Tibial nerve (tissue), 4 donors: ENCODE measurements around the gene PPP1R16B.

ENCODE experiments used
- EP300 ChIP-seq, 2 donors: sonication (generic); formaldehyde crosslinking; IDR thresholded peaks; one replicate each; pipeline ENCODE4 v1.6.1; 2017; ENCODE audit warnings: antibody characterized with exemption in 2 of 2, mild to moderate bottlenecking in 1 of 2
- POLR2A ChIP-seq, 2 donors: fragments of 450-650 bp; IDR thresholded peaks; one replicate each; pipeline ENCODE4 v1.6.1; 2017; ENCODE audit warnings: antibody characterized with exemption in 2 of 2, mild to moderate bottlenecking in 2 of 2, moderate library complexity in 2 of 2
- TF ChIP-seq, protein P1 (sequence below), 5 experiments: fragments of 200-600 bp in 3 of 5; fragments of 450-650 bp in 2 of 5; sonication (generic) in 3 of 5; IDR thresholded peaks; one replicate each; pipeline ENCODE4 v1.5.1; 2016 to 2019; ENCODE audit warnings: antibody characterized with exemption in 5 of 5, mild to moderate bottlenecking in 3 of 5, moderate library complexity in 2 of 5

DNA sequence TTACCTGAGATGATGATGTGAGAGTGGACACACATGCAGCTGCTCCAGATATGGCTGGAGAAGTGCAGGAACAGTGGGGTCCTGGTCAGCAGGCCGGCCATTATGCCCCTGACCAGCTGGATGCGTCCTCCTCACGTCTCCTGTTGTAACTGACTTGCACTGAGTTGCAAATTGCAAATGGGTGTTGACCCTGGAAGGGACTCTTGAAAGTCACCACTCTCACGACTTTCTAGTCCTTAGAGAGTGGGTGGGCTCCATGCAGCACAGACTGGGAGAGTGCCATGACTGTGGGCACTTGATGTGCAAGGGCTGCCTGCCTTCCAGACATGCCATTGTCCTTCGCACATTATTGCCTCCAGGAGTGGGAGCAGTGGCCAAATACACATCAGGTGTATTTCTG, 131.5 kb downstream of the PPP1R16B start:
- TF ChIP-seq EP300 (IDR thresholded peaks at IDR 0.05), result no peak
- TF ChIP-seq, protein P1, sequence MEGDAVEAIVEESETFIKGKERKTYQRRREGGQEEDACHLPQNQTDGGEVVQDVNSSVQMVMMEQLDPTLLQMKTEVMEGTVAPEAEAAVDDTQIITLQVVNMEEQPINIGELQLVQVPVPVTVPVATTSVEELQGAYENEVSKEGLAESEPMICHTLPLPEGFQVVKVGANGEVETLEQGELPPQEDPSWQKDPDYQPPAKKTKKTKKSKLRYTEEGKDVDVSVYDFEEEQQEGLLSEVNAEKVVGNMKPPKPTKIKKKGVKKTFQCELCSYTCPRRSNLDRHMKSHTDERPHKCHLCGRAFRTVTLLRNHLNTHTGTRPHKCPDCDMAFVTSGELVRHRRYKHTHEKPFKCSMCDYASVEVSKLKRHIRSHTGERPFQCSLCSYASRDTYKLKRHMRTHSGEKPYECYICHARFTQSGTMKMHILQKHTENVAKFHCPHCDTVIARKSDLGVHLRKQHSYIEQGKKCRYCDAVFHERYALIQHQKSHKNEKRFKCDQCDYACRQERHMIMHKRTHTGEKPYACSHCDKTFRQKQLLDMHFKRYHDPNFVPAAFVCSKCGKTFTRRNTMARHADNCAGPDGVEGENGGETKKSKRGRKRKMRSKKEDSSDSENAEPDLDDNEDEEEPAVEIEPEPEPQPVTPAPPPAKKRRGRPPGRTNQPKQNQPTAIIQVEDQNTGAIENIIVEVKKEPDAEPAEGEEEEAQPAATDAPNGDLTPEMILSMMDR (IDR thresholded peaks at IDR 0.05), result no peak
- TF ChIP-seq POLR2A (IDR thresholded peaks at IDR 0.05), result no peak
